IMR-90 (cell line): ENCODE measurements around the gene DCST2. TPM values are rescaled to one million over a fixed set of nuclear protein-coding genes. Genes with fewer than 3 reads are reported as not detected.

Source experiments
- ATAC-seq: fragments of 200-7000 bp; cut with Tn5 transposase; 2 replicates; pipeline ENCODE4 v1.9.1; 2020; ENCODE audit warnings: low read depth, mild to moderate bottlenecking, moderate library complexity
- BruUV-seq: library from RNA; stranded (reverse); fragments of 400-500 nt; replicated peaks from 2 replicates; lab custom pipeline; 2021; lab: Mats Ljungman, UMichigan
- CTCF ChIA-PET: fragments of 300-600 bp; formaldehyde crosslinking; extraction: SDS; loops from one replicate; lab custom pipeline; 2021; ENCODE audit warnings: antibody characterized with exemption; lab: Yijun Ruan, JAX
- POLR2A ChIA-PET: fragments of 300-600 bp; sonication (Branson Sonifier 250); formaldehyde crosslinking; loops from one replicate; lab custom pipeline; 2022; ENCODE audit warnings: antibody characterized with exemption; ENCODE audit not compliant: unreplicated experiment; lab: Charles Lee
- DNase-seq: peaks from one replicate; pipeline ENCODE4 v3.0.0; 2013
- H2AFZ ChIP-seq: replicated peaks from 2 replicates; pipeline ENCODE3; 2013; ENCODE audit warnings: low read length, mild to moderate bottlenecking; ENCODE audit not compliant: poor library complexity
- H2AK5ac ChIP-seq: 2 replicates; pipeline ENCODE4 v1.6.1; 2013; ENCODE audit warnings: low read depth, low read length, inconsistent platforms
- H2AK9ac ChIP-seq: replicated peaks from 2 replicates; pipeline ENCODE3; 2013; ENCODE audit warnings: mild to moderate bottlenecking, low read depth, low read length, moderate library complexity; ENCODE audit not compliant: poor library complexity
- H2BK120ac ChIP-seq: 2 replicates; pipeline ENCODE4 v1.6.1; 2013; ENCODE audit warnings: low read depth, low read length, inconsistent platforms
- H2BK15ac ChIP-seq: 3 replicates; pipeline ENCODE4 v1.6.1; 2013; ENCODE audit warnings: low read depth, low read length, inconsistent platforms
- H2BK20ac ChIP-seq: 2 replicates; pipeline ENCODE4 v1.6.1; 2013; ENCODE audit warnings: low read depth, mild to moderate bottlenecking, inconsistent platforms, low read length, moderate library complexity
- H2BK5ac ChIP-seq: 2 replicates; pipeline ENCODE4 v1.6.1; 2013; ENCODE audit warnings: mild to moderate bottlenecking, low read depth, low read length, inconsistent platforms; ENCODE audit not compliant: poor library complexity, severe bottlenecking
- H3K14ac ChIP-seq: replicated peaks from 2 replicates; pipeline ENCODE4 v1.6.1; 2013; ENCODE audit warnings: low read depth, low read length, inconsistent platforms
- H3K18ac ChIP-seq: 2 replicates; pipeline ENCODE4 v1.6.1; 2013; ENCODE audit warnings: low read depth, low read length, control low read depth
- H3K23ac ChIP-seq: 2 replicates; pipeline ENCODE4 v1.6.1; 2013; ENCODE audit warnings: low read depth, low read length, inconsistent platforms
- H3K27ac ChIP-seq: 2 replicates; pipeline ENCODE4 v1.5.1; 2013; ENCODE audit warnings: mild to moderate bottlenecking, control low read depth, low read length; ENCODE audit not compliant: insufficient read depth
- H3K27me3 ChIP-seq: 2 replicates; pipeline ENCODE4 v1.6.1; 2013; ENCODE audit warnings: low read length; ENCODE audit not compliant: control insufficient read depth, insufficient read depth
- H3K36me3 ChIP-seq: 2 replicates; pipeline ENCODE4 v1.6.1; 2013; ENCODE audit warnings: low read length, mixed read lengths; ENCODE audit not compliant: control insufficient read depth, insufficient read depth
- H3K4ac ChIP-seq: 2 replicates; pipeline ENCODE4 v1.6.1; 2013; ENCODE audit warnings: low read depth, low read length, inconsistent platforms
- H3K4me1 ChIP-seq: 2 replicates; pipeline ENCODE4 v1.6.1; 2013; ENCODE audit warnings: low read length, mixed read lengths; ENCODE audit not compliant: control insufficient read depth, insufficient read depth
- H3K4me2 ChIP-seq: 2 replicates; pipeline ENCODE4 v1.6.1; 2013; ENCODE audit warnings: low read depth, mild to moderate bottlenecking, control low read depth, low read length, moderate library complexity
- H3K4me3 ChIP-seq: 2 replicates; pipeline ENCODE4 v1.5.1; 2013; ENCODE audit warnings: low read depth, mild to moderate bottlenecking, control low read depth, low read length, moderate library complexity; ENCODE audit not compliant: insufficient read depth
- H3K56ac ChIP-seq: 2 replicates; pipeline ENCODE4 v1.6.1; 2013; ENCODE audit warnings: low read length, inconsistent platforms; ENCODE audit not compliant: insufficient read depth; ENCODE audit errors: extremely low read depth
- H3K79me1 ChIP-seq, 2 experiments: 2 replicates each; pipeline ENCODE4 v1.6.1; 2013; ENCODE audit warnings: low read length in 2 of 2, inconsistent platforms in 1 of 2, low read depth in 1 of 2
- H3K9ac ChIP-seq: 2 replicates; pipeline ENCODE4 v1.6.1; 2013; ENCODE audit warnings: low read depth, low read length, control low read depth
- H3K9me1 ChIP-seq: 2 replicates; pipeline ENCODE4 v1.6.1; 2013; ENCODE audit warnings: low read length, inconsistent platforms; ENCODE audit not compliant: insufficient read depth
- H3K9me3 ChIP-seq: 2 replicates; pipeline ENCODE4 v1.6.1; 2013; ENCODE audit warnings: low read length; ENCODE audit not compliant: control insufficient read depth, insufficient read depth
- H4K20me1 ChIP-seq: 2 replicates; pipeline ENCODE4 v1.6.1; 2013; ENCODE audit warnings: low read length, inconsistent platforms; ENCODE audit not compliant: insufficient read depth
- H4K5ac ChIP-seq: 2 replicates; pipeline ENCODE4 v1.6.1; 2013; ENCODE audit warnings: mild to moderate bottlenecking, low read depth, low read length, control low read depth
- H4K8ac ChIP-seq, 2 experiments: 2 replicates each; pipeline ENCODE4 v1.6.1; 2013; ENCODE audit warnings: low read depth in 2 of 2, low read length in 2 of 2, control low read depth in 1 of 2, inconsistent platforms in 1 of 2
- H4K91ac ChIP-seq: 2 replicates; pipeline ENCODE4 v1.6.1; 2013; ENCODE audit warnings: low read depth, low read length, inconsistent platforms; ENCODE audit not compliant: insufficient read depth
- BHLHE40 ChIP-seq: fragments of 150-350 bp; IDR thresholded peaks from 2 replicates; pipeline ENCODE4 v1.6.1; 2016; ENCODE audit warnings: mild to moderate bottlenecking, low read depth, low read length
- CEBPB ChIP-seq: IDR thresholded peaks from 2 replicates; pipeline ENCODE4 v1.6.1; 2012; ENCODE audit warnings: low read depth, low read length, improper control_type of control experiment
- CHD1 ChIP-seq: IDR thresholded peaks from 2 replicates; pipeline ENCODE4 v1.6.1; 2012; ENCODE audit warnings: low read depth, low read length, improper control_type of control experiment
- CTCF ChIP-seq: conservative IDR thresholded peaks from 2 replicates; pipeline ENCODE4 v1.5.1; 2012; ENCODE audit warnings: mild to moderate bottlenecking, low read depth, low read length, improper control_type of control experiment
- ELK1 ChIP-seq: fragments of 150-350 bp; IDR thresholded peaks from 2 replicates; pipeline ENCODE4 v1.6.1; 2016; ENCODE audit warnings: low read depth, mild to moderate bottlenecking, low read length, moderate library complexity, borderline replicate concordance
- MAFK ChIP-seq: IDR thresholded peaks from 2 replicates; pipeline ENCODE4 v1.6.1; 2012; ENCODE audit warnings: low read depth, low read length, improper control_type of control experiment
- MAZ ChIP-seq: IDR thresholded peaks from 2 replicates; pipeline ENCODE4 v1.6.1; 2012; ENCODE audit warnings: low read depth, mild to moderate bottlenecking, low read length, improper control_type of control experiment, moderate library complexity, borderline replicate concordance
- MXI1 ChIP-seq: IDR thresholded peaks from 2 replicates; pipeline ENCODE4 v1.6.1; 2012; ENCODE audit warnings: low read depth, mild to moderate bottlenecking, low read length, moderate library complexity, borderline replicate concordance
- NFE2L2 ChIP-seq: fragments of 150-350 bp; IDR thresholded peaks from 2 replicates; pipeline ENCODE4 v1.6.1; 2016; ENCODE audit warnings: low read depth, mild to moderate bottlenecking, low read length
- POLR2A ChIP-seq: IDR thresholded peaks from 2 replicates; pipeline ENCODE4 v1.6.1; 2012; ENCODE audit warnings: mild to moderate bottlenecking, low read depth, low read length
- RAD21 ChIP-seq: IDR thresholded peaks from 2 replicates; pipeline ENCODE4 v1.6.1; 2012; ENCODE audit warnings: low read length, improper control_type of control experiment
- RFX5 ChIP-seq: IDR thresholded peaks from 2 replicates; pipeline ENCODE4 v1.8.0; 2012; ENCODE audit warnings: low read depth, mild to moderate bottlenecking, low read length, moderate library complexity
- SMC3 ChIP-seq: fragments of 150-350 bp; IDR thresholded peaks from 2 replicates; pipeline ENCODE4 v1.6.1; 2016; ENCODE audit warnings: low read depth, mild to moderate bottlenecking, antibody characterized with exemption, low read length, moderate library complexity
- USF2 ChIP-seq: fragments of 150-350 bp; IDR thresholded peaks from 2 replicates; pipeline ENCODE4 v1.6.1; 2017; ENCODE audit warnings: mild to moderate bottlenecking, antibody characterized with exemption, low read length, low read depth
- WGBS, 2 experiments: methylation state at CpG; one replicate each; pipeline versions ENCODE4 v1.1.5 to v1.1.7; 2013; ENCODE audit warnings: missing lambda C conversion rate in 2 of 2; ENCODE audit not compliant: insufficient read length in 1 of 2; ENCODE audit errors: extremely low coverage in 2 of 2; 5-methylcytosine and 5-hydroxymethylcytosine counted together
- dilution Hi-C: fragments of 300-500 bp; cut with HindIII; formaldehyde crosslinking; loops from one replicate; pipeline ENCODE4 v1.14.3; 2018; ENCODE audit warnings: low sequenced_read_pairs; ENCODE audit not compliant: unreplicated experiment
- in situ Hi-C: fragments of 300-500 bp; cut with MboI; formaldehyde crosslinking; loops from 3 replicates; pipeline ENCODE4 v1.14.3; 2019; ENCODE audit warnings: low sequenced_read_pairs, inconsistent platforms, mixed read lengths
- intact Hi-C: fragments of 100-400 bp; cut with micrococcal nuclease; formaldehyde crosslinking; loops from 2 replicates; pipeline ENCODE4 v1.10.0; 2022
- polyA plus RNA-seq, 3 experiments: library from polyadenylated mRNA; depleted of rRNA; stranded (reverse); fragments of >200 nt; gene quantifications; 2 replicates each; pipeline ENCODE4 v1.2.3, GENCODE V29; 2012; ENCODE audit warnings: low replicate concordance in 1 of 3
- total RNA-seq: library from RNA; depleted of rRNA; stranded (reverse); fragments of >200 nt; gene quantifications from 2 replicates; pipeline ENCODE4 v1.2.3, GENCODE V29; 2012

The DCST2 gene
- total and polyA plus RNA-seq, 2 of the 4 experiments (the other 2 are of a cell fraction), result 0.14 TPM; not detected in 1

GRCh38 chr1:155019377-155020245 is 14.0 kb downstream of the DCST2 start:
- Histone ChIP-seq H3K9me1 (peaks cover 2% of the 10 kb centered on the region; the same call in 1 of the 2 replicates), H3K14ac (0 out of 2 replicates have a peak overlapping the region, but pooled peaks have one; percentile 14), H2AK9ac (peak overlapping the region; percentile 45), H3K27me3 (peaks cover 2% of the 10 kb centered on the region; the same call in 1 of the 2 replicates), H2AK5ac (no peak overlapping the region), H2BK15ac (no peak overlapping the region), H3K4me1 (peaks cover 6% of the 10 kb centered on the region; the same call in 1 of the 2 replicates), H4K20me1 (no peaks in the 10 kb centered on the region; the same call in 1 of the 2 replicates), H3K9ac (no peak overlapping the region), H4K5ac (no peak overlapping the region), H3K79me1 (no peaks in the 10 kb centered on the region; a peak in 1 of 4 replicates), H3K36me3 (peaks cover 16% of the 10 kb centered on the region; the same call in 1 of the 2 replicates), H2BK5ac (no peak overlapping the region), H2BK120ac (no peak overlapping the region), H2AFZ (no peak overlapping the region), H3K18ac (no peak overlapping the region), H3K56ac (no peak overlapping the region), H4K8ac (no peak overlapping the region), H2BK20ac (no peak overlapping the region), H3K4ac (no peak overlapping the region), H3K4me2 (no peak overlapping the region), H3K9me3 (no peaks in the 10 kb centered on the region), H3K23ac (no peak overlapping the region), H3K27ac (no peak overlapping the region), H3K4me3 (no peak overlapping the region), H4K91ac (no peak overlapping the region)
- CTCF ChIA-PET, result interaction anchor here (0.5 to 1.1 kb wide), 2 partner anchors 20 to 423 kb away, joined by 3 to 4 read pairs; no protein-coding TSS in a partner anchor
- intact Hi-C loops (no loop called here), in situ Hi-C loops (no loop called here), dilution Hi-C loops (no loop called here)
- POLR2A ChIA-PET, result no interaction called here
- DNase-seq, result no peak
- 80% methylated on average over 9 of the region's 11 CpGs; no CpG with 5 or more reads in 1 of the 2 experiments for WGBS, 2 experiments
- no peak for ATAC-seq
- BruUV-seq, result no TSS peak
- TF ChIP-seq CEBPB (no peak), USF2 (no peak), MXI1 (no peak), RFX5 (no peak), ELK1 (no peak), MAZ (no peak), POLR2A (no peak), SMC3 (no peak), MAFK (no peak), NFE2L2 (no peak), BHLHE40 (no peak), CTCF (no peak), RAD21 (no peak), CHD1 (no peak)
